Naive thymus-derived CD4-positive, alpha-beta T cell (primary cell): Measurements from ENCODE around the gene DNAJC11. TPM values are rescaled to one million over a fixed set of nuclear protein-coding genes. Genes with fewer than 3 reads are reported as not detected.
"Not testable (repeated sequence)": the region's sequence is repeated elsewhere in the genome, so short reads cannot be mapped to it uniquely, and the experiment has no call there.

Experiments
- ATAC-seq: fragments of 150-1000 bp; cut with Tn5 transposase; 2 replicates; pipeline ENCODE4 v1.10.0; 2021; ENCODE audit warnings: mild to moderate bottlenecking, moderate library complexity
- CTCF ChIA-PET: fragments of 350-600 bp; sonication (Branson Sonifier 250); formaldehyde crosslinking; loops from one replicate; lab custom pipeline; 2021; ENCODE audit warnings: antibody characterized with exemption; lab: Charles Lee
- POLR2A ChIA-PET: fragments of 350-600 bp; sonication (Branson Sonifier 250); formaldehyde crosslinking; loops from one replicate; lab custom pipeline; 2021; ENCODE audit warnings: antibody characterized with exemption, inconsistent platforms; lab: Charles Lee
- DNase-seq, 9 donors: peaks; one replicate each; pipeline versions ENCODE4 v3.0.0 to v3.0.0-alpha.2; 2020 to 2022; ENCODE audit warnings: mixed read lengths in 1 of 9
- H3K27ac ChIP-seq: one replicate; pipeline ENCODE4 v1.7.0; 2013; ENCODE audit warnings: mild to moderate bottlenecking, low read depth, low read length, moderate library complexity
- H3K27me3 ChIP-seq, 2 donors: one replicate each; pipeline ENCODE4 v1.7.0; 2013; ENCODE audit warnings: low read length in 2 of 2, mild to moderate bottlenecking in 2 of 2, moderate library complexity in 2 of 2; ENCODE audit not compliant: control insufficient read depth in 2 of 2, insufficient read depth in 2 of 2
- H3K36me3 ChIP-seq, 3 experiments: 1 replicate in 2 of 3; 2 replicates in 1 of 3; pipeline ENCODE4 v1.7.0; 2013; ENCODE audit warnings: low read length in 3 of 3, mild to moderate bottlenecking in 3 of 3, moderate library complexity in 1 of 3; ENCODE audit not compliant: insufficient read depth in 3 of 3, control insufficient read depth in 2 of 3
- H3K4me1 ChIP-seq, 2 donors: one replicate each; pipeline ENCODE4 v1.7.0; 2013; ENCODE audit warnings: low read length in 2 of 2, mild to moderate bottlenecking in 2 of 2, moderate library complexity in 1 of 2; ENCODE audit not compliant: control insufficient read depth in 2 of 2, insufficient read depth in 2 of 2
- H3K4me3 ChIP-seq: 2 replicates; pipeline ENCODE4 v1.7.0; 2013; ENCODE audit warnings: mild to moderate bottlenecking, low read length
- H3K9me3 ChIP-seq, 3 experiments: 1 replicate in 2 of 3; 2 replicates in 1 of 3; pipeline ENCODE4 v1.7.0; 2013; ENCODE audit warnings: low read length in 3 of 3; ENCODE audit not compliant: control insufficient read depth in 2 of 3
- H3K27ac Mint-ChIP-seq, 9 donors: one replicate each; pipeline ENCODE4 v1.8.0; 2020 to 2022; ENCODE audit warnings: mixed read lengths in 9 of 9, mild to moderate bottlenecking in 8 of 9, moderate library complexity in 5 of 9, inconsistent platforms in 2 of 9
- H3K27me3 Mint-ChIP-seq, 5 donors: one replicate each; pipeline ENCODE4 v1.8.0; 2021 to 2022; ENCODE audit warnings: mixed read lengths in 5 of 5, mild to moderate bottlenecking in 1 of 5
- H3K36me3 Mint-ChIP-seq, 5 donors: one replicate each; pipeline ENCODE4 v1.8.0; 2020 to 2022; ENCODE audit warnings: mixed read lengths in 5 of 5, mild to moderate bottlenecking in 3 of 5, inconsistent platforms in 1 of 5
- H3K4me1 Mint-ChIP-seq, 7 donors: one replicate each; pipeline ENCODE4 v1.8.0; 2020 to 2022; ENCODE audit warnings: mixed read lengths in 7 of 7, mild to moderate bottlenecking in 3 of 7, inconsistent platforms in 1 of 7
- H3K4me3 Mint-ChIP-seq, 10 donors: one replicate each; pipeline ENCODE4 v1.8.0; 2020 to 2022; ENCODE audit warnings: mild to moderate bottlenecking in 10 of 10, mixed read lengths in 10 of 10, moderate library complexity in 6 of 10, inconsistent platforms in 2 of 10
- H3K9me3 Mint-ChIP-seq, 11 donors: one replicate each; pipeline ENCODE4 v1.8.0; 2020 to 2022; ENCODE audit warnings: mixed read lengths in 11 of 11, mild to moderate bottlenecking in 4 of 11, inconsistent platforms in 1 of 11, moderate library complexity in 1 of 11
- intact Hi-C, 2 donors: fragments of 100-400 bp; cut with micrococcal nuclease; formaldehyde crosslinking; loops; one replicate each; pipeline ENCODE4 v1.15.1; 2023
- polyA plus RNA-seq, 2 donors: library from polyadenylated mRNA; unstranded; fragments of 300-500 nt; fragmentation: Illumina TruSeq; gene quantifications; one replicate each; pipeline ENCODE4 v1.2.3, GENCODE V29; 2021
- total RNA-seq, 6 experiments: library from RNA in 5 of 6; stranded (reverse) in 5 of 6; gene quantifications; 1 replicate in 5 of 6; 2 replicates in 1 of 6; pipeline ENCODE4 v1.2.3 and lab custom pipeline; 2021 to 2026

The DNAJC11 gene
- total and polyA plus RNA-seq, 7 experiments from 2014 or later = 19.2 to 49.7 (median 42.9) TPM

DNA sequence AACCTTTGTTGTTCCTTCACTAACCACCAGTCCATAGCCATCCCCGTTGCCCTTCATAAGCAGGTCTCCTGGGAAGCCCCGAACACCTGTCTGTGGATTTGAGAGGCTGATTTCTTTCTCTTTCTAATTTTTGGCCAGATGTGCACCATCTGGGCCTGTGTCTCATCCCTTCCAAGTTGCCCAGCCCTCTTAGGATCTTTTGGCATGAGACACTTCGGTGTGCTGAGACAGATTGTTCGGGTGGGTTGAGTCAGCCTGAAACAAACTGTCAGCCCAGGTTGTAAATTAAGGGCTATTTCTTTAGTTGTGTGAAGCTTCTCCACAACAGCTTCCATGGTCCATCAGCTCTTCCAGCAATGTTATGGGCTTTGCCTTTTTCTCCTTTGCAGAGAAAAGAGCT is 1.4 kb upstream of the DNAJC11 start:
- Mint-ChIP-seq H3K27me3 (peaks cover 0 to 8% (median under 1%) of the 10 kb centered on the region in 5 donors), H3K9me3 (peaks cover 0 to 5% (median 0%) of the 10 kb centered on the region in 11 donors), H3K4me1 (peaks cover 5 to 36% (median 29%) of the 10 kb centered on the region in 7 donors), H3K36me3 (no peaks in the 10 kb centered on the region), H3K27ac (peak overlapping the region in 5 of 9 donors; percentile 6 to 80 (median 64)), H3K4me3 (peak overlapping the region in 6 of 10 donors; percentile 40 to 93 (median 78))
- ChIA-PET CTCF (no interaction called here), POLR2A (no interaction called here)
- DNase-seq (no peak), ATAC-seq (no peak)
- Histone ChIP-seq H3K4me1 (peaks cover 8 to 9% of the 10 kb centered on the region in 2 donors), H3K4me3 (no peak overlapping the region), H3K27me3 (no peaks in the 10 kb centered on the region), H3K9me3 (no peaks in the 10 kb centered on the region), H3K27ac (no peak overlapping the region), H3K36me3 (peaks cover 0 to 3% (median 0%) of the 10 kb centered on the region in 3 experiments)
- intact Hi-C loops = loop anchor here in 1 of 2 donors (5.0 kb wide), 1 partner anchor 76 kb away; no protein-coding TSS in a partner anchor

DNA sequence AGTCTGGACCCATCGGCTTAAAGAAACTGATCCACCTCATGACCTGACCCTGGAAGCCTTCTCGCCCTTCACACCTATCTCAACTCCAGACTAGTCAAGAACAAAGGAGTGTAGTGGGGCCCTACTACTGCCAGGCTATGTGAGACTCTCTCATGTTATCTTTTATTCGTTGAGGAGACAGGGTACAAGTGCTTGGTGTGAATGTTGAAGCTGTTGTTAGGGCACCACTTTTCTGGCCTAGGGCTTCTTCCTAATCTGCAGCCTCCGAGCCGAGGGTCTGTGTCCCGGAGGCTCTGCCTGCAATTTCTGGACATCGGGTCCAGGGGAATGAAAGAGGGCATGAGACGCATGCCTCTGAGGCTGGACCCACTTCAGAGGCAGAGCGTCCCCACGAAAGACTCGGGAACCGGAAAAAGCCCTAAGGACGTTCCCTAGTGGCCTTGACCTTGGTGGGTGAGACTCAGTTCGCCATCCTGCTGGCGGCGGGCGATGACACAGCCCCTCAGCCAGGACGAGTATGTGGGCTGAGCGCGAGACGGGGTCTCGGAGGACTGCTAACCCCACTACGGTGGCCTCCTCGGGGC is 671 bp downstream of the DNAJC11 start:
- Mint-ChIP-seq H3K27me3 (no peaks in the 10 kb centered on the region), H3K27ac (peak overlapping the region in 8 of 9 donors; percentile 30 to 92 (median 68)), H3K9me3 (peaks cover 0 to 5% (median 0%) of the 10 kb centered on the region in 11 donors), H3K4me3 (peak overlapping the region; percentile 77 to 96 (median 88)), H3K4me1 (peaks cover 7 to 45% (median 32%) of the 10 kb centered on the region in 7 donors), H3K36me3 (no peaks in the 10 kb centered on the region)
- intact Hi-C loops = loop anchor here (1.0 to 5.0 kb wide), 9 partner anchors 74 to 1070 kb away; partner anchors contain the start of genes CAMTA1 (in 2 of the 2), NOL9 (in 2 of the 2), KLHL21 (in 1 of the 2) and RPL22 (in 1 of the 2)
- no peaks in the 10 kb centered on the region for H3K9me3 ChIP-seq
- H3K4me3 ChIP-seq = peak overlapping the region; percentile 90
- peak overlapping the region; percentile 92 for H3K27ac ChIP-seq
- no peaks in the 10 kb centered on the region for H3K27me3 ChIP-seq
- ChIA-PET CTCF (no interaction called here), POLR2A (interaction anchor here (0.6 to 1.1 kb wide), 6 partner anchors 84 to 169 kb away, joined by 3 to 5 read pairs (median 3); partner anchors contain the start of genes CAMTA1 and ZBTB48)
- ATAC-seq (no peak), DNase-seq (no peak)
- H3K4me1 ChIP-seq = peaks cover 8 to 9% of the 10 kb centered on the region in 2 donors
- peaks cover 0 to 3% (median 0%) of the 10 kb centered on the region in 3 experiments for H3K36me3 ChIP-seq

DNA sequence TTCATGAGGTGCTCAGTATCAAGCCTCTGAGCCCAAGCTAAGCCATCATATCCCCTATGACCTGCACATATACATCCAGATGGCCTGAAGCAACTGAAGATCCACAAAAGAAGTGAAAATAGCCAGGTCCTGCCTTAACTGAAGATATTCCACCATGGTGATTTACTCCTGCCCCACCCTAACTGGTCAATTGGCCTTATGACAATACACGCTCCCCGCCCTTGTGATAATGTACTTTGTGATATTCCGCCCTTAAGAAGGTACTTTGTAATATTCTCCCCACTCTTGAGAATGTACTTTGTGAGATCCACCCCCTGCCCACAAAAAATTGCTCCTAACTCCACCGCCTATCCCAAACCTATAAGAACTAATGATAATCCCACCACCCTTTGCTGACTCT is 1.7 kb downstream of the DNAJC11 start:
- intact Hi-C loops = loop anchor here (2.0 to 5.0 kb wide), 2 partner anchors 73 to 85 kb away; partner anchors contain the start of gene CAMTA1 (in 1 of the 2)
- Mint-ChIP-seq H3K27ac (peak overlapping the region in 7 of 9 donors; percentile 15 to 92 (median 64)), H3K4me3 (peak overlapping the region; percentile 21 to 93 (median 86)), H3K4me1 (peaks cover 7 to 45% (median 32%) of the 10 kb centered on the region in 7 donors)
- H3K4me3 ChIP-seq, DNase-seq, H3K9me3 Mint-ChIP-seq, H3K27me3 Mint-ChIP-seq, CTCF ChIA-PET, H3K36me3 Mint-ChIP-seq, H3K36me3 ChIP-seq, H3K9me3 ChIP-seq, ATAC-seq, H3K27me3 ChIP-seq, H3K4me1 ChIP-seq, H3K27ac ChIP-seq: not testable (repeated sequence)
- POLR2A ChIA-PET = interaction anchor here (0.6 to 1.1 kb wide), 3 partner anchors 98 to 118 kb away, joined by 3 to 5 read pairs (median 4); no protein-coding TSS in a partner anchor

DNA sequence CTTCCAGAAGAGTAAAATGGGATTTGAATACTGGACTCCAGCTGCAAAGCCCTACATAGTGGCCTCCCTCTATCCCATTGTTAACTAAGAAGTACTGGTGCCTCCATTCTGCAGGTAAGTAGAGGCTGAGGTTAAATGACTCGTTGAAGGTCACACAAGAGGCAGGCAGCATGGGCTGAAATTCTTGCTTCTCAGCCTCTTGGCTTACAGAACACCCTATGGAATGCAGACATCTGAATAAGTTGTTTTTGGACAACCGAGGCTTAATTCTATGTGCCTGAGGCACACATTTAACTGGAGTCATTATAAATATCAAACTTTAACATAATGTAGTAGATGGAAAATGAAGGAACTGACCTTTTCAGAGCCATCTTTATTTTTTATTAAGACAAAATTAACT is 5.7 kb downstream of the DNAJC11 start:
- intact Hi-C loops = no loop called here
- Histone ChIP-seq H3K4me3 (no peak overlapping the region), H3K36me3 (peaks cover 0 to 8% (median 0%) of the 10 kb centered on the region in 3 experiments), H3K9me3 (no peaks in the 10 kb centered on the region), H3K4me1 (peaks cover 5 to 6% of the 10 kb centered on the region in 2 donors), H3K27ac (no peak overlapping the region), H3K27me3 (no peaks in the 10 kb centered on the region)
- DNase-seq = no peak
- no peak overlapping the region for H3K27ac Mint-ChIP-seq
- H3K4me3 Mint-ChIP-seq = no peak overlapping the region
- CTCF ChIA-PET = interaction anchor here (0.7 kb wide), 1 partner anchor 140 kb away, joined by 3 read pairs; no protein-coding TSS in a partner anchor
- POLR2A ChIA-PET = no interaction called here
- H3K27me3 Mint-ChIP-seq = no peaks in the 10 kb centered on the region
- peaks cover 0 to 8% (median 0%) of the 10 kb centered on the region in 5 donors for H3K36me3 Mint-ChIP-seq
- H3K9me3 Mint-ChIP-seq = no peaks in the 10 kb centered on the region
- peaks cover 7 to 38% (median 27%) of the 10 kb centered on the region in 7 donors for H3K4me1 Mint-ChIP-seq
- ATAC-seq = no peak

DNA sequence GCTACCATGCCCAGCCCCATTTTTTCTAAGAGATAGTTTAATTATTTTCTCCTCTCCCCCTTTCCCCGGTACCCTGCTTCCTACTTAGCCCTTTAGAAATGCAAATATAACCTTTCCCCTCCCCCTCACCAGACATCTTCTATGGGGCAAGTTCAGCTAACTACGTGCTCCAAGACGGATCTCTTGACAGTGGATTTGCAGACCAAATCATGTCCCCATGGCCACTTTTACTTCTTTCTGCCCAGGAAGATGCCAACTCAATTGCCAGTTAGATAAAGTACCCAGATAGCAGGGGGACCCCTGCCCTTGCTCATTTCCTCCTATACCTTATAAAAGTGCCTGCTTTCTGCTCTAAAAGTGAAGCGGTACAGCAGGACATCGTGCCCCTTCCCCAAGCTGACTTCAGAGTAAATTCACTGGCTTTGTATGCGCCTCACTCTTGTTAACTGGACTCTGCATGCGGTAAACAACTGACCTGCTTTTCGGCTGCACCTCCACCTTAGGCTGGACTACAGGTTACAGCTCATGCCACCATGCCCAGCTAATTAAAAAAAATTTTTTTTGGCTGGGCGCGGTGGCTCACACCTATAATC is 7.4 kb downstream of the DNAJC11 start:
- Mint-ChIP-seq H3K4me3 (no peak overlapping the region), H3K27ac (no peak overlapping the region), H3K9me3 (no peaks in the 10 kb centered on the region), H3K27me3 (no peaks in the 10 kb centered on the region), H3K4me1 (peaks cover 11 to 33% (median 13%) of the 10 kb centered on the region in 7 donors), H3K36me3 (peaks cover 0 to 8% (median 0%) of the 10 kb centered on the region in 5 donors)
- Histone ChIP-seq H3K9me3 (no peaks in the 10 kb centered on the region), H3K27me3 (no peaks in the 10 kb centered on the region), H3K27ac (no peak overlapping the region), H3K4me3 (no peak overlapping the region), H3K4me1 (no peaks in the 10 kb centered on the region), H3K36me3 (peaks cover 0 to 8% (median 0%) of the 10 kb centered on the region in 3 experiments)
- ChIA-PET CTCF (no interaction called here), POLR2A (no interaction called here)
- intact Hi-C loops = no loop called here
- no peak for ATAC-seq
- no peak for DNase-seq

DNA sequence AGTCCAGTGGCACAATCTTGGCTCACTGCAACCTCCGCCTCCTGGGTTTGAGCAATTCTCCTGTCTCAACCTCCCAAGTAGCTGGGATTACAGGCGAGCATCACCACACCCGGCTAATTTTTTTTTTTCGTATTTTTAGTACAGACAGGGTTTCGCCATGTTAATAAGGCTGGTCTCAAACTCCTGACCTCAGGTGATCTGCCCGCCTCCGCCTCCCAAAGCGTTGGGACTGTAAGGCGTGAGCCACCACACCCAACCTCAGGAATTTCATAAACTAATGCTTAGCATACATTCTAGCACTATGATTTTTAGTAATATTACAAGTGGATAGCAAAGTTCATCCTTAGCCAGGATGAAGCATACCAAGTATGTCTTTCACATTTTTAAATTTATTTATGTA is 8.7 kb downstream of the DNAJC11 start:
- DNase-seq (no peak), ATAC-seq (no peak)
- no peaks in the 10 kb centered on the region for H3K27me3 ChIP-seq
- H3K27me3 Mint-ChIP-seq = no peaks in the 10 kb centered on the region
- peaks cover 5 to 38% (median 21%) of the 10 kb centered on the region in 7 donors for H3K4me1 Mint-ChIP-seq
- no peak overlapping the region for H3K4me3 ChIP-seq
- CTCF ChIA-PET = no interaction called here
- H3K27ac Mint-ChIP-seq = no peak overlapping the region
- intact Hi-C loops = no loop called here
- no peaks in the 10 kb centered on the region for H3K9me3 Mint-ChIP-seq
- no peaks in the 10 kb centered on the region for H3K9me3 ChIP-seq
- no peak overlapping the region for H3K4me3 Mint-ChIP-seq
- no peaks in the 10 kb centered on the region for H3K4me1 ChIP-seq
- no peak overlapping the region for H3K27ac ChIP-seq
- peaks cover 0 to 5% (median 0%) of the 10 kb centered on the region in 3 experiments for H3K36me3 ChIP-seq
- peaks cover 0 to 14% (median 0%) of the 10 kb centered on the region in 5 donors for H3K36me3 Mint-ChIP-seq
- POLR2A ChIA-PET = interaction anchor here (0.6 kb wide), 1 partner anchor 71 kb away, joined by 3 read pairs; no protein-coding TSS in a partner anchor
